PC-9 (cell line): ENCODE data around the gene PARP2. TPM values are rescaled to one million over a fixed set of nuclear protein-coding genes. Genes with fewer than 3 reads are reported as not detected.
A peak's percentile ranks its signal among the peaks of the same experiment; 100 is the strongest.

Experiments
- BruUV-seq: library from RNA; stranded (reverse); fragments of 400-500 nt; replicated peaks from 2 replicates; lab custom pipeline; 2021; lab: Mats Ljungman, UMichigan
- CTCF ChIA-PET: fragments of 300-600 bp; sonication (Branson Sonifier 250); formaldehyde crosslinking; loops from one replicate; lab custom pipeline; 2022; ENCODE audit warnings: antibody characterized with exemption; lab: Charles Lee
- POLR2A ChIA-PET: fragments of 300-600 bp; sonication (Branson Sonifier 250); formaldehyde crosslinking; loops from one replicate; lab custom pipeline; 2022; ENCODE audit warnings: antibody characterized with exemption; ENCODE audit not compliant: unreplicated experiment; lab: Charles Lee
- DNase-seq, 2 experiments: peaks; one replicate each; pipeline versions ENCODE4 v3.0.0 to v3.0.0-alpha.2; 2015 to 2022; ENCODE audit warnings: mixed read lengths in 1 of 2
- H2AFZ ChIP-seq: fragments of 200-600 bp; sonication (generic); 2 replicates; pipeline ENCODE4 v1.8.1; 2017; ENCODE audit warnings: antibody characterized with exemption
- H3F3A ChIP-seq: fragments of 200-600 bp; sonication (generic); 2 replicates; pipeline ENCODE4 v1.8.1; 2017; ENCODE audit warnings: antibody characterized with exemption, mild to moderate bottlenecking, low read depth; ENCODE audit not compliant: insufficient read depth
- H3K27ac ChIP-seq: fragments of 200-600 bp; sonication (generic); 2 replicates; pipeline ENCODE4 v1.6.1; 2016; ENCODE audit warnings: mixed run types
- H3K27me3 ChIP-seq: fragments of 200-600 bp; sonication (generic); 2 replicates; pipeline ENCODE4 v1.6.1; 2016; ENCODE audit warnings: low read depth, mixed run types; ENCODE audit not compliant: insufficient read depth
- H3K36me3 ChIP-seq: fragments of 200-600 bp; sonication (generic); 2 replicates; pipeline ENCODE4 v1.6.1; 2016; ENCODE audit warnings: low read depth, mixed run types
- H3K4me1 ChIP-seq: fragments of 200-600 bp; sonication (generic); replicated peaks from 2 replicates; pipeline ENCODE4 v1.6.1; 2016; ENCODE audit warnings: mixed run types; ENCODE audit not compliant: insufficient read depth
- H3K4me2 ChIP-seq: fragments of 200-600 bp; sonication (generic); 2 replicates; pipeline ENCODE4 v1.6.1; 2017; ENCODE audit warnings: mixed run types
- H3K4me3 ChIP-seq: fragments of 200-600 bp; sonication (generic); 2 replicates; pipeline ENCODE4 v1.6.1; 2016; ENCODE audit warnings: mixed run types
- H3K79me2 ChIP-seq: fragments of 200-600 bp; sonication (generic); 2 replicates; pipeline ENCODE4 v1.6.1; 2017; ENCODE audit warnings: low read depth, mixed run types
- H3K9me2 ChIP-seq: fragments of 200-600 bp; sonication (generic); 2 replicates; pipeline ENCODE4 v1.8.1; 2017; ENCODE audit warnings: mild to moderate bottlenecking; ENCODE audit not compliant: insufficient read depth
- H3K9me3 ChIP-seq: fragments of 200-600 bp; sonication (generic); 2 replicates; pipeline ENCODE4 v1.8.1; 2016; ENCODE audit warnings: low read depth; ENCODE audit not compliant: insufficient read depth
- H4K20me1 ChIP-seq: fragments of 200-600 bp; sonication (generic); 2 replicates; pipeline ENCODE4 v1.8.1; 2017; ENCODE audit not compliant: insufficient read depth
- EZH2 ChIP-seq: fragments of 200-600 bp; sonication (generic); IDR thresholded peaks from 2 replicates; pipeline ENCODE4 v1.8.0; 2017; ENCODE audit warnings: antibody characterized with exemption, low read depth
- intact Hi-C: fragments of 100-400 bp; cut with micrococcal nuclease; formaldehyde crosslinking; loops from one replicate; pipeline ENCODE4 v1.10.0; 2022; ENCODE audit not compliant: unreplicated experiment
- total RNA-seq: library from RNA; stranded (reverse); gene quantifications from 2 replicates; pipeline ENCODE4 v1.2.3, GENCODE V29; 2021
- TF ChIP-seq, protein P1 (sequence below): fragments of 200-600 bp; sonication (generic); conservative IDR thresholded peaks from 2 replicates; pipeline ENCODE4 v1.6.1; 2017; ENCODE audit warnings: mixed run types, antibody characterized with exemption, mild to moderate bottlenecking, moderate library complexity

The PARP2 gene
- total RNA-seq, 1 experiment from 2014 or later: 22.1 TPM

DNA sequence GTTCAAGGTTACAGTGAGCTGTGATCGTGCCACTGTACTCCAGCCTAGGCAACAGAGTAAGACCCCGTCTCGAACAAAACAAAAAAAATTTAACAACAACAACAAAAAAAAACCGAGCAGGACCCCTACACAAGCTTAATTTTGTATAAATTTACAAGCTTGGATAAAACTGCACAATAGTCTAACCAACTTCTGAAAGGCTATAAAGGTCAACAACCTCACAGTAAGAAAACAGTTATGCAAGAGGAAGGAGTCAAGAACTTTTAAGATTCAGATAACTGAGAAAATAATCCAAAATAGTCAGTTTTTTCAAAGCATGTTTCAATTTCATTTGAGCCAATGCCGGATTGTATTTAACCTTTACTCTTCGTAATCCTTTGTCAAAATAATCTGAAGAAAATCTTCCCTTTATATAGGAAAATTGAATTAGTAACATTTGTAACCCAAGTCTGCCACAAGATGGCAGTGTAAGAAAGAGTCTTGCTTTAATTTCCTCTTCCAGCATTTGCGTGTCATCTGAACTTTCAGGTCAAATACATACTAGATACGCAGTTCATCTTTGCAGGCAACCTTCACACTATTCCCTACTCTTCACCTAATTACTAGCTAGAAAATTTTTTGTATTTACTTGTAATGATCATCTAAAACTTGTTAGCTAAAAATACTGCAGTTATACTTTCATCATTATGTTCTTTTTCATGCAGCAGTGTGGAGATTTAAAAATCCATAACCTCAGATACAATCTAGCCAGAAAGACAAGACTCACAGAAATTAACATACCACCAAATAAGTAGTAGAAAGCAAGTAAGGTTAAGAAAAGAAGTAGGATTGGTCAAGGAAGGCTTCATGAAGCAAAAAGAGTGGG, 16.2 kb upstream of the PARP2 start:
- ChIA-PET POLR2A (interaction anchor here (0.7 kb wide), 1 partner anchor 134 kb away, joined by 5 read pairs; the partner anchor contains the start of gene PIP4P1), CTCF (interaction anchor here (1.7 kb wide), 1 partner anchor 16 kb away, joined by 8 read pairs; the partner anchor contains the start of gene PARP2)
- Histone ChIP-seq H3K4me3 (no peak overlapping the region), H3K9me2 (no peaks in the 10 kb centered on the region), H3K4me1 (peaks cover 8% of the 10 kb centered on the region; the same call in 1 of the 2 replicates), H3K4me2 (no peak overlapping the region), H3K27ac (no peak overlapping the region), H3K9me3 (no peaks in the 10 kb centered on the region), H3F3A (peaks cover 12% of the 10 kb centered on the region; the same call in 1 of the 2 replicates), H2AFZ (no peak overlapping the region), H3K36me3 (0 out of 2 replicates have a peak, but pooled peaks cover 6% of the 10 kb centered on the region), H3K27me3 (no peaks in the 10 kb centered on the region), H4K20me1 (peaks cover 7% of the 10 kb centered on the region; the same call in 1 of the 2 replicates), H3K79me2 (peaks cover 43% of the 10 kb centered on the region)
- DNase-seq: no peak
- BruUV-seq: no TSS peak
- no peak for TF ChIP-seq EZH2
- TF ChIP-seq, protein P1, sequence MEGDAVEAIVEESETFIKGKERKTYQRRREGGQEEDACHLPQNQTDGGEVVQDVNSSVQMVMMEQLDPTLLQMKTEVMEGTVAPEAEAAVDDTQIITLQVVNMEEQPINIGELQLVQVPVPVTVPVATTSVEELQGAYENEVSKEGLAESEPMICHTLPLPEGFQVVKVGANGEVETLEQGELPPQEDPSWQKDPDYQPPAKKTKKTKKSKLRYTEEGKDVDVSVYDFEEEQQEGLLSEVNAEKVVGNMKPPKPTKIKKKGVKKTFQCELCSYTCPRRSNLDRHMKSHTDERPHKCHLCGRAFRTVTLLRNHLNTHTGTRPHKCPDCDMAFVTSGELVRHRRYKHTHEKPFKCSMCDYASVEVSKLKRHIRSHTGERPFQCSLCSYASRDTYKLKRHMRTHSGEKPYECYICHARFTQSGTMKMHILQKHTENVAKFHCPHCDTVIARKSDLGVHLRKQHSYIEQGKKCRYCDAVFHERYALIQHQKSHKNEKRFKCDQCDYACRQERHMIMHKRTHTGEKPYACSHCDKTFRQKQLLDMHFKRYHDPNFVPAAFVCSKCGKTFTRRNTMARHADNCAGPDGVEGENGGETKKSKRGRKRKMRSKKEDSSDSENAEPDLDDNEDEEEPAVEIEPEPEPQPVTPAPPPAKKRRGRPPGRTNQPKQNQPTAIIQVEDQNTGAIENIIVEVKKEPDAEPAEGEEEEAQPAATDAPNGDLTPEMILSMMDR: peak; percentile 71
- intact Hi-C loops: loop anchor here (1.0 to 5.0 kb wide), 3 partner anchors 85 to 358 kb away; partner anchors contain the start of genes RNASE4 and TEP1

DNA sequence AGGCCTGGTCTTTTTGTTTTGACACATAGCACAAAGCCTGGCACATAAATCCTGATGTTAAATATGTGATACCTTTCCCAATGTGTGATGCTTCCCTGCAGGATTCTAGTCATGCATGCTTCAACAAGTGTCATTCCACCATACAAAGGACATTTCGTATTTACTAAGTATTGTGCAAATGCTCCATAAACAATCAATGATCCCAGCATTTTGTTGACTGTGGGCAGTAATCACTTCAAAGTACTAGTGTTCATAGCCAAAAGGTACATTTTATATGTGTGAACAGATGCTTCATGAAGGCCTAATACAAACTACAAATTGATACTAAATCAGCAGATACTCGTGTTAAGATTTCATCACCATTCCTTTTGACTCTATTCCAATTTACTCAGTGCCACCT, 14.7 kb upstream of the PARP2 start:
- Histone ChIP-seq H2AFZ (no peak overlapping the region), H3K27ac (no peak overlapping the region), H3K27me3 (no peaks in the 10 kb centered on the region), H3K4me1 (peaks cover 12% of the 10 kb centered on the region; the same call in 1 of the 2 replicates), H3K9me3 (no peaks in the 10 kb centered on the region), H3K9me2 (no peaks in the 10 kb centered on the region), H3K79me2 (peaks cover 51% of the 10 kb centered on the region), H3K4me2 (no peak overlapping the region), H3K4me3 (no peak overlapping the region), H3F3A (peaks cover 12% of the 10 kb centered on the region; the same call in 1 of the 2 replicates), H3K36me3 (no peaks in the 10 kb centered on the region), H4K20me1 (peaks cover 7% of the 10 kb centered on the region; the same call in 1 of the 2 replicates)
- intact Hi-C loops: loop anchor here (5.0 kb wide), 1 partner anchor 84 kb away; the partner anchor contains the start of gene TEP1
- DNase-seq: no peak
- TF ChIP-seq, protein P1: no peak
- TF ChIP-seq EZH2: no peak
- ChIA-PET CTCF (interaction anchor here (0.5 to 1.7 kb wide), 3 partner anchors 13 to 65 kb away, joined by 3 to 8 read pairs (median 3); partner anchors contain the start of gene PARP2), POLR2A (interaction anchor here (0.6 kb wide), 1 partner anchor 13 kb away, joined by 13 read pairs; no protein-coding TSS in a partner anchor)
- BruUV-seq: no TSS peak

DNA sequence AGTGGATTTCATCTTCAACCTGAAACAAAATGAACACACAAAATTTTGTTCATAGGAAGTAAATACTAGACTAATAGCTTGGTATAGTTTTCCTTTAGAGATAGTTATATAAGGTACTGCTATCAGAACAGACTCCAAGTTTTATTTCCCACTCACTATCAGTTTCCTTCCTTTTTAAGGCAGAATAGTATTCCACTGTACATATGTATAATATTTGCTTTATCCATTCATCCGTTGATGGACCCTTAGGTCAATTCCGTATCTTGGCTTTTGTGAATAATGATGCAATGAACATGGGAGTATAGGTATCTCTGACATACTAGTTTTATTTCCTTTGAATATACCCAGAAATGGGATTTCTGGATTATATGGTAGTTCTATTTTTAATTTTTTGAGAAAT, 14.1 kb upstream of the PARP2 start:
- intact Hi-C loops: loop anchor here (5.0 kb wide), 1 partner anchor 83 kb away; the partner anchor contains the start of gene TEP1
- H3K9me3 ChIP-seq: no peaks in the 10 kb centered on the region
- H3K4me2 ChIP-seq: no peak overlapping the region
- DNase-seq: no peak
- H3K27me3 ChIP-seq: no peaks in the 10 kb centered on the region
- ChIA-PET POLR2A (no interaction called here), CTCF (interaction anchor here (0.5 to 0.7 kb wide), 2 partner anchors 64 to 765 kb away, joined by 3 to 4 read pairs; no protein-coding TSS in a partner anchor)
- peaks cover 12% of the 10 kb centered on the region; the same call in 1 of the 2 replicates for H3K4me1 ChIP-seq
- peaks cover 7% of the 10 kb centered on the region; the same call in 1 of the 2 replicates for H4K20me1 ChIP-seq
- H3F3A ChIP-seq: peaks cover 12% of the 10 kb centered on the region; the same call in 1 of the 2 replicates
- no peaks in the 10 kb centered on the region for H3K36me3 ChIP-seq
- no peak overlapping the region for H2AFZ ChIP-seq
- no peak for TF ChIP-seq EZH2
- TF ChIP-seq, protein P1: no peak
- H3K4me3 ChIP-seq: no peak overlapping the region
- H3K27ac ChIP-seq: no peak overlapping the region
- peaks cover 51% of the 10 kb centered on the region for H3K79me2 ChIP-seq
- BruUV-seq: no TSS peak
- H3K9me2 ChIP-seq: no peaks in the 10 kb centered on the region
